SK-N-SH (cell line): ENCODE measurements around the gene CBFA2T2. TPM values are rescaled to one million over a fixed set of nuclear protein-coding genes. Genes with fewer than 3 reads are reported as not detected.
A peak's percentile ranks its signal among the peaks of the same experiment; 100 is the strongest.

Source experiments
- CTCF ChIA-PET: fragments of 300-600, 350-600 bp; formaldehyde crosslinking; extraction: SDS; loops from one replicate; lab custom pipeline; 2021; lab: Yijun Ruan, JAX
- POLR2A ChIA-PET: fragments of 350-600 bp; sonication (Branson Sonifier 250); formaldehyde crosslinking; extraction: SDS; loops from one replicate; lab custom pipeline; 2020; ENCODE audit warnings: antibody characterized with exemption, inconsistent platforms; lab: Yijun Ruan, JAX
- DNase-seq: peaks from one replicate; pipeline ENCODE4 v3.0.0; 2012
- H2AFZ ChIP-seq: fragments of 200-600 bp; sonication (generic); 2 replicates; pipeline ENCODE4 v1.8.1; 2016; ENCODE audit warnings: antibody characterized with exemption, mild to moderate bottlenecking, low read depth
- H3F3A ChIP-seq: fragments of 200-600 bp; sonication (generic); replicated peaks from 2 replicates; pipeline ENCODE3; 2016; ENCODE audit warnings: antibody characterized with exemption, mild to moderate bottlenecking; ENCODE audit not compliant: insufficient read depth
- H3K27ac ChIP-seq, 2 experiments: fragments of 200-500 bp in 1 of 2; fragments of 200-600 bp in 1 of 2; sonication (Bioruptor generic) in 1 of 2; sonication (generic), shearing (Covaris generic) in 1 of 2; 2 replicates each; pipeline versions ENCODE4 v1.5.1 to v1.6.1; 2014 to 2016; ENCODE audit warnings: low read depth in 2 of 2, inconsistent platforms in 1 of 2, low read length in 1 of 2, mild to moderate bottlenecking in 1 of 2, mixed read lengths in 1 of 2
- H3K27me3 ChIP-seq: fragments of 200-600 bp; sonication (generic), shearing (Covaris generic); 2 replicates; pipeline ENCODE4 v1.6.1; 2016; ENCODE audit warnings: mixed run types; ENCODE audit not compliant: insufficient read depth
- H3K36me3 ChIP-seq, 2 experiments: fragments of 200-500 bp in 1 of 2; fragments of 200-600 bp in 1 of 2; sonication (Bioruptor generic) in 1 of 2; sonication (generic) in 1 of 2; replicated peaks in 1 of 2; 2 replicates each; pipeline versions ENCODE3 to v1.5.1; 2014 to 2016; ENCODE audit warnings: low read length in 1 of 2, mild to moderate bottlenecking in 1 of 2; ENCODE audit not compliant: insufficient read depth in 2 of 2, control insufficient read depth in 1 of 2
- H3K4me1 ChIP-seq, 2 experiments: fragments of 200-500 bp in 1 of 2; fragments of 200-600 bp in 1 of 2; sonication (Bioruptor generic) in 1 of 2; sonication (generic), shearing (Covaris generic) in 1 of 2; 2 replicates each; pipeline versions ENCODE4 v1.5.1 to v1.6.1; 2014 to 2016; ENCODE audit warnings: low read depth in 1 of 2, low read length in 1 of 2, mixed run types in 1 of 2; ENCODE audit not compliant: insufficient read depth in 2 of 2, control insufficient read depth in 1 of 2
- H3K4me2 ChIP-seq: fragments of 200-600 bp; sonication (generic), shearing (Covaris generic); 2 replicates; pipeline ENCODE4 v1.6.1; 2017; ENCODE audit warnings: mixed run types
- H3K4me3 ChIP-seq, 2 experiments: fragments of 200-500 bp in 1 of 2; fragments of 200-600 bp in 1 of 2; sonication (Bioruptor generic) in 1 of 2; sonication (generic), shearing (Covaris generic) in 1 of 2; 2 replicates each; pipeline versions ENCODE4 v1.5.1 to v1.8.1; 2014 to 2016; ENCODE audit warnings: low read depth in 2 of 2, inconsistent platforms in 1 of 2, low read length in 1 of 2, mild to moderate bottlenecking in 1 of 2, mixed read lengths in 1 of 2, moderate library complexity in 1 of 2
- H3K79me2 ChIP-seq: fragments of 200-600 bp; sonication (generic); 2 replicates; pipeline ENCODE4 v1.8.1; 2017; ENCODE audit warnings: mild to moderate bottlenecking; ENCODE audit not compliant: insufficient read depth
- H3K9ac ChIP-seq: fragments of 200-600 bp; sonication (generic); 2 replicates; pipeline ENCODE4 v1.6.1; 2017; ENCODE audit warnings: mixed run types
- H3K9me2 ChIP-seq: fragments of 200-600 bp; sonication (generic); 2 replicates; pipeline ENCODE4 v1.6.1; 2017; ENCODE audit warnings: mixed run types
- H3K9me3 ChIP-seq: fragments of 200-600 bp; sonication (generic); 2 replicates; pipeline ENCODE4 v1.6.1; 2017; ENCODE audit warnings: mixed run types, mild to moderate bottlenecking, moderate library complexity
- H4K20me1 ChIP-seq: fragments of 200-600 bp; sonication (generic); 2 replicates; pipeline ENCODE4 v1.6.1; 2017; ENCODE audit warnings: mild to moderate bottlenecking, mixed run types; ENCODE audit not compliant: insufficient read depth
- ELF1 ChIP-seq: IDR thresholded peaks from 2 replicates; pipeline ENCODE4 v1.4.0; 2012
- FOXJ3 ChIP-seq: sonication (generic); formaldehyde crosslinking; IDR thresholded peaks from 2 replicates; pipeline ENCODE4 v1.5.1; 2020; ENCODE audit warnings: mild to moderate bottlenecking, missing genetic modification reagents
- FOXM1 ChIP-seq: IDR thresholded peaks from 2 replicates; pipeline ENCODE4 v1.4.0; 2012; ENCODE audit warnings: low read depth, mild to moderate bottlenecking
- GABPA ChIP-seq: IDR thresholded peaks from 2 replicates; pipeline ENCODE4 v1.4.0; 2012; ENCODE audit warnings: low read depth, mild to moderate bottlenecking
- IRF3 ChIP-seq: fragments of 150-350 bp; IDR thresholded peaks from 2 replicates; pipeline ENCODE4 v1.6.1; 2016; ENCODE audit warnings: mild to moderate bottlenecking, low read depth, low read length
- JUND ChIP-seq: IDR thresholded peaks from 2 replicates; pipeline ENCODE4 v1.4.0; 2012
- MEF2A ChIP-seq: IDR thresholded peaks from 2 replicates; pipeline ENCODE4 v1.4.0; 2012; ENCODE audit warnings: low read depth, borderline replicate concordance
- MXI1 ChIP-seq: IDR thresholded peaks from 2 replicates; pipeline ENCODE4 v1.6.1; 2012; ENCODE audit warnings: mild to moderate bottlenecking, low read depth, low read length, improper control_type of control experiment
- NFIC ChIP-seq: IDR thresholded peaks from 2 replicates; pipeline ENCODE4 v1.4.0; 2012; ENCODE audit warnings: borderline replicate concordance
- NRF1 ChIP-seq: IDR thresholded peaks from 2 replicates; pipeline ENCODE4 v1.6.1; 2012; ENCODE audit warnings: low read depth, mild to moderate bottlenecking, low read length
- POLR2AphosphoS5 ChIP-seq: IDR thresholded peaks from 2 replicates; pipeline ENCODE4 v1.6.1; 2012; ENCODE audit warnings: low read depth, low read length
- RAD21 ChIP-seq: IDR thresholded peaks from 2 replicates; pipeline ENCODE4 v1.6.1; 2012; ENCODE audit warnings: mild to moderate bottlenecking, low read length
- RFX5 ChIP-seq: IDR thresholded peaks from 2 replicates; pipeline ENCODE4 v1.6.1; 2012; ENCODE audit warnings: mild to moderate bottlenecking, improper control_type of control experiment, low read length
- SMC3 ChIP-seq: IDR thresholded peaks from 2 replicates; pipeline ENCODE4 v1.6.1; 2012; ENCODE audit warnings: low read depth, low read length, improper control_type of control experiment
- TAF1 ChIP-seq: IDR thresholded peaks from 2 replicates; pipeline ENCODE4 v1.6.1; 2012; ENCODE audit warnings: low read depth, mild to moderate bottlenecking, low read length, moderate library complexity, borderline replicate concordance
- TCF12 ChIP-seq: IDR thresholded peaks from 2 replicates; pipeline ENCODE4 v1.4.0; 2012
- WGBS: methylation state at CpG from one replicate; pipeline ENCODE4 v1.1.6; 2017; ENCODE audit warnings: low lambda C conversion rate; 5-methylcytosine and 5-hydroxymethylcytosine counted together
- polyA plus RNA-seq, 3 experiments: library from polyadenylated mRNA; depleted of rRNA; stranded (reverse); fragments of >200 nt; gene quantifications; 2 replicates each; pipeline ENCODE4 v1.2.3, GENCODE V29; 2012
- TF ChIP-seq, protein P1 (sequence below): fragments of 200-600 bp; sonication (generic); IDR thresholded peaks from 2 replicates; pipeline ENCODE4 v1.6.1; 2017; ENCODE audit warnings: antibody characterized with exemption, mild to moderate bottlenecking, moderate library complexity
- TF ChIP-seq, protein P2 (sequence below): IDR thresholded peaks from 2 replicates; pipeline ENCODE4; 2012
- TF ChIP-seq, protein P3 (sequence below): IDR thresholded peaks from 2 replicates; pipeline ENCODE4 v1.4.0; 2012; ENCODE audit warnings: low read depth, borderline replicate concordance
- TF ChIP-seq, protein P4 (sequence below): IDR thresholded peaks from 2 replicates; pipeline ENCODE4 v1.4.0; 2012; ENCODE audit warnings: low read depth, borderline replicate concordance

Gene CBFA2T2
- polyA plus RNA-seq, 1 of the 3 experiments (the other 2 are of a cell fraction) = 11.0 TPM

GRCh38 chr20:33552519-33552918 lies 62.6 kb downstream of the CBFA2T2 start:
- Histone ChIP-seq H3K9me2 (no peaks in the 10 kb centered on the region), H3K36me3 (peaks cover 0 to 16% of the 10 kb centered on the region in 2 experiments), H3K4me1 (peaks cover 4 to 8% of the 10 kb centered on the region in 2 experiments), H3K4me2 (no peak overlapping the region), H3K9me3 (no peaks in the 10 kb centered on the region), H3K4me3 (no peak overlapping the region), H3K79me2 (peaks cover 4% of the 10 kb centered on the region), H3K27me3 (no peaks in the 10 kb centered on the region), H4K20me1 (no peaks in the 10 kb centered on the region), H3K9ac (no peak overlapping the region), H3K27ac (peak overlapping the region in 1 of 2 experiments; percentile 60; a peak in 2 of 4 replicates), H2AFZ (no peak overlapping the region), H3F3A (peaks cover 25% of the 10 kb centered on the region)
- POLR2A ChIA-PET = interaction anchor here (1.9 kb wide), 1 partner anchor 10 kb away, joined by 6 read pairs; no protein-coding TSS in a partner anchor
- 77% methylated on average over 3 of the region's 3 CpGs for WGBS
- no peak for DNase-seq
- no peak for TF ChIP-seq TAF1
- no peak for TF ChIP-seq ELF1
- no peak for TF ChIP-seq RFX5
- no peak for TF ChIP-seq MXI1
- TF ChIP-seq JUND = no peak
- TF ChIP-seq SMC3 = no peak
- no peak for TF ChIP-seq NRF1
- TF ChIP-seq, protein P1, sequence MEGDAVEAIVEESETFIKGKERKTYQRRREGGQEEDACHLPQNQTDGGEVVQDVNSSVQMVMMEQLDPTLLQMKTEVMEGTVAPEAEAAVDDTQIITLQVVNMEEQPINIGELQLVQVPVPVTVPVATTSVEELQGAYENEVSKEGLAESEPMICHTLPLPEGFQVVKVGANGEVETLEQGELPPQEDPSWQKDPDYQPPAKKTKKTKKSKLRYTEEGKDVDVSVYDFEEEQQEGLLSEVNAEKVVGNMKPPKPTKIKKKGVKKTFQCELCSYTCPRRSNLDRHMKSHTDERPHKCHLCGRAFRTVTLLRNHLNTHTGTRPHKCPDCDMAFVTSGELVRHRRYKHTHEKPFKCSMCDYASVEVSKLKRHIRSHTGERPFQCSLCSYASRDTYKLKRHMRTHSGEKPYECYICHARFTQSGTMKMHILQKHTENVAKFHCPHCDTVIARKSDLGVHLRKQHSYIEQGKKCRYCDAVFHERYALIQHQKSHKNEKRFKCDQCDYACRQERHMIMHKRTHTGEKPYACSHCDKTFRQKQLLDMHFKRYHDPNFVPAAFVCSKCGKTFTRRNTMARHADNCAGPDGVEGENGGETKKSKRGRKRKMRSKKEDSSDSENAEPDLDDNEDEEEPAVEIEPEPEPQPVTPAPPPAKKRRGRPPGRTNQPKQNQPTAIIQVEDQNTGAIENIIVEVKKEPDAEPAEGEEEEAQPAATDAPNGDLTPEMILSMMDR = no peak
- TF ChIP-seq, protein P2, sequence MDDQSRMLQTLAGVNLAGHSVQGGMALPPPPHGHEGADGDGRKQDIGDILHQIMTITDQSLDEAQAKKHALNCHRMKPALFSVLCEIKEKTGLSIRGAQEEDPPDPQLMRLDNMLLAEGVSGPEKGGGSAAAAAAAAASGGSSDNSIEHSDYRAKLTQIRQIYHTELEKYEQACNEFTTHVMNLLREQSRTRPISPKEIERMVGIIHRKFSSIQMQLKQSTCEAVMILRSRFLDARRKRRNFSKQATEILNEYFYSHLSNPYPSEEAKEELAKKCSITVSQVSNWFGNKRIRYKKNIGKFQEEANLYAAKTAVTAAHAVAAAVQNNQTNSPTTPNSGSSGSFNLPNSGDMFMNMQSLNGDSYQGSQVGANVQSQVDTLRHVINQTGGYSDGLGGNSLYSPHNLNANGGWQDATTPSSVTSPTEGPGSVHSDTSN = no peak
- no peak for TF ChIP-seq TCF12
- TF ChIP-seq, protein P3, sequence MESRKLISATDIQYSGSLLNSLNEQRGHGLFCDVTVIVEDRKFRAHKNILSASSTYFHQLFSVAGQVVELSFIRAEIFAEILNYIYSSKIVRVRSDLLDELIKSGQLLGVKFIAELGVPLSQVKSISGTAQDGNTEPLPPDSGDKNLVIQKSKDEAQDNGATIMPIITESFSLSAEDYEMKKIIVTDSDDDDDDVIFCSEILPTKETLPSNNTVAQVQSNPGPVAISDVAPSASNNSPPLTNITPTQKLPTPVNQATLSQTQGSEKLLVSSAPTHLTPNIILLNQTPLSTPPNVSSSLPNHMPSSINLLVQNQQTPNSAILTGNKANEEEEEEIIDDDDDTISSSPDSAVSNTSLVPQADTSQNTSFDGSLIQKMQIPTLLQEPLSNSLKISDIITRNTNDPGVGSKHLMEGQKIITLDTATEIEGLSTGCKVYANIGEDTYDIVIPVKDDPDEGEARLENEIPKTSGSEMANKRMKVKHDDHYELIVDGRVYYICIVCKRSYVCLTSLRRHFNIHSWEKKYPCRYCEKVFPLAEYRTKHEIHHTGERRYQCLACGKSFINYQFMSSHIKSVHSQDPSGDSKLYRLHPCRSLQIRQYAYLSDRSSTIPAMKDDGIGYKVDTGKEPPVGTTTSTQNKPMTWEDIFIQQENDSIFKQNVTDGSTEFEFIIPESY = no peak
- no peak for TF ChIP-seq GABPA
- TF ChIP-seq FOXM1 = no peak
- no peak for TF ChIP-seq NFIC
- TF ChIP-seq, protein P4, sequence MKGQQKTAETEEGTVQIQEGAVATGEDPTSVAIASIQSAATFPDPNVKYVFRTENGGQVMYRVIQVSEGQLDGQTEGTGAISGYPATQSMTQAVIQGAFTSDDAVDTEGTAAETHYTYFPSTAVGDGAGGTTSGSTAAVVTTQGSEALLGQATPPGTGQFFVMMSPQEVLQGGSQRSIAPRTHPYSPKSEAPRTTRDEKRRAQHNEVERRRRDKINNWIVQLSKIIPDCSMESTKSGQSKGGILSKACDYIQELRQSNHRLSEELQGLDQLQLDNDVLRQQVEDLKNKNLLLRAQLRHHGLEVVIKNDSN = no peak
- TF ChIP-seq FOXJ3 (CRISPR knock-in tag) = no peak
- TF ChIP-seq IRF3 = no peak
- no peak for TF ChIP-seq POLR2AphosphoS5
- TF ChIP-seq RAD21 = no peak
- TF ChIP-seq MEF2A = no peak
- CTCF ChIA-PET = interaction anchor here (1.2 to 1.4 kb wide), 2 partner anchors 16 to 25 kb away, joined by 3 read pairs; no protein-coding TSS in a partner anchor
